HG03558 (cell line): Measurements from ENCODE around the gene PRRT1B.

ENCODE experiments used
- ATAC-seq: cut with Tn5 transposase; IDR thresholded peaks from one replicate; pipeline ENCODE4 v1.9.1; 2021; ENCODE audit warnings: moderate number of reproducible peaks; ENCODE audit not compliant: unreplicated experiment; ENCODE audit errors: extremely low read depth

PRRT1B gene

GRCh38 chr9:131521822-131522221, 23.5 kb upstream of the PRRT1B start:
- ATAC-seq, result no peak

- no peak for ATAC-seq
These were observed 22.9 kb upstream of the PRRT1B start for GRCh38 chr9:131522257-131523085.

GRCh38 chr9:131523086-131523388, 22.3 kb upstream of the PRRT1B start:
- no peak for ATAC-seq

- ATAC-seq, result no peak
These were observed 21.6 kb upstream of the PRRT1B start for GRCh38 chr9:131523451-131524435.

- ATAC-seq, result no peak
These were observed 20.5 kb upstream of the PRRT1B start for GRCh38 chr9:131524665-131525315.

GRCh38 chr9:131525643-131526565, 19.4 kb upstream of the PRRT1B start:
- ATAC-seq, result no peak

GRCh38 chr9:131528186-131528585, 17.1 kb upstream of the PRRT1B start:
- no peak for ATAC-seq

- ATAC-seq, result no peak
These were observed 16.3 kb upstream of the PRRT1B start for GRCh38 chr9:131528886-131529505.

DNA sequence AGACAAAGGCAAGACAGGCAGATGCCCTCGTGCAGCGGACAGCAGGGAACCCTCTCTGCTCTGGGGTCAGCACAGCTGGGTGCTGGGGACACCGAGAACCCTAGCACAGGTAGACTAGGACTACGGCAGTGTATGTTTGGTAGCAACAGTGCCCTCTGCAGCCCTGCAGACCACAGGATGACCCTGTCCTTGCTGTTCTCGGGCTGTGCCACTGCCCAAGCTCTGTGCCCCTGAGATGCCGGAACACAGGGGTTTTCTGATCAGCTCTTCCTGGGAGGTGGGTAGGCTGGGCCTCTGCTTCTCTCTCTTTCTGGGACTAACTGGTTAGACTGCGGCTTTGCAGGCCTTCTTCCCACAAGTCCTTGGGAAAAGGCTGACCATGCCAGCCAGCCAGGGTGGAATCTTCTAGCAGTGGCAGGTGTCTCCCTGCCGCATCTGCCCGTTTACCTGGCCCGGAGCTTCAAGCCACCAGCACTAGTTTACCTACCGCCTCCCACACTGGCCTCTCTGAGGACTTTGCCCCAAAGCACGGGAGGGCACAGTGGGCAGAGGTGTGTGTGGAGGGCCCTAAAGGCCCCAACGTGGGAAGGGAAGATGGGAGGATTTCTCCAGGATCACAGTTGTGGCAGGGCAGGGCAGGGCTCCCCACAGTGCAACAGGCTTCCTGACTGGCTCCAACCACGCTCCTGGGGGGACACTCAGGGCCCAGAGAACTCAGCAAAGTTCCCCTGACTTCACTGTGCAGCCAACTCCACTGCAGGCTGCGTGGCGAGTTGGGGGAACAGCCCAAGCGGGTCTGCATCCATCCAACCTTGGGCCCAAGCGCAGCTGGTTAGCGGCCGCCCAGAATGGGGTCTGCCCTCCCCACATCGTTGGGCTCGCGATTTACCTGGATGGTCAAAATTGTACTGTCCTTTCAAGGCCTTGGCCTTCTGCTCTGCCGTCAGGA, 15.5 kb upstream of the PRRT1B start:
- no peak for ATAC-seq

- ATAC-seq, result no peak
These were observed 14.8 kb upstream of the PRRT1B start for GRCh38 chr9:131530546-131530919.

DNA sequence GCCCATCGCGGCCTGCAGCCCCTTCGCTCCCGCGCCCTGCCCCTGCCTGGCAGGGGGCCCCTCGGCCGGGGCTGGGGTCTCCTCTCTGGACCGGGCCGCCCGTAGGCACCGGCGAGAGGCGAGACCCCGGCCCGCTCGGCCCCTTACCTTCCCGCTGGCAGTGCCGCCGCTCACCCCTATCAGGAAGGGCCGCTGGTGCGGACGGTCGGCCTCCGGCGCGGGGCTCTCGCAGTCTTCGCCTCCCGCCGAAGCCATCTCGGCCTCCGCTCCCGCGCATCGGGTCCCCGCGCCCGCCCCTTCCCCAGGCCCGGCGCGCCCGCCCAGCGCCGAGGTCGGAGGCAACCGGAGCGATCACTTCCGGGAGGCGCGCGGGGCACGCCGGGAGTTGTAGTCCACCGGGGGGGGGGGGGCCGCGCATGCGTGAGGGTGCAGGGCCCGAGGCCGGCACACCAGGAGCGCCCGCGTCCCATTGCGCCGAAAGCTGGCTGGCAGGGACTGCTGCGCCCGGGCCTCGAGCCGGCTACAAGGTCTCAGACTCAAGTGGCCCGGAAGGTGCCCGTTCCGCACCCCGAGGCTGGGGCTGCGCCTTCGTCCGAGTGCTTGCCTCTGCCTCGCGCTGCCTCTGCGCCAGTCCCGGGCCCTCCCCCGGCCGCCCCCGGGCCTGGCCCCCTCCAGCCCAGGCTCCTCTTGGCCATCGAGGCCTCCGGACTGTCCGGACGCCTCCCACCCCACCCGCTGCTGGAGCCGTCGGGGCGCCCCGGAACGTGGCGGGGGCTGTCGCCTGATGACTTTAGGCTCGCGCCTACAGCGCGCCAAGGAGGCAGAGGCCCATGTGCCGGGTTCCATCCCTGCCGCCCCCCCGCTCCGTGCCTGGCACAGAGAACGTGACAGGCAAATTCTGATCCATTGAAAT, 14.1 kb upstream of the PRRT1B start, which contains the start of gene UCK1:
UCK1 (minus strand) TSS at position 344 of the 913 bp plus-strand sequence; CDS start at position 255, 89 bp downstream.
- peak; percentile 48 for ATAC-seq

GRCh38 chr9:131534721-131535237, 10.5 kb upstream of the PRRT1B start:
- ATAC-seq, result no peak

DNA sequence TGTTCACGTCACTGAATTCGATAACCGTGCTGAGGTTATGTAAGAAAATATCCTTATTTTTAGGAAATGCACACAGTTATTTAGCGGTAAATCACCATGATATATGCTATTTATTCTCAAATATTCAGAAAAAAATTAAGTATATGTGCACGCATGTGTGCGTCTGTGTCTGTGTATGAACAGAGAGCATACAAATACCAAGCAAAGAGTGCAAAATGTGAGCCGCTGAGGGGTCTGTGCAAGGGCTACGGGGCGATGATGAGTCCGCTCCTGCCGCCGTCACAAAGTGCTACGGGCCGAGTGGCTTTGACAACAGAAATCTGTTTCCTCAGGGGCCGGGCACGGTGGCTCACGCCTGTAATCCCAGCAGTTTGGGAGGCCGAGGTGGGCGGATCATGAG, 7.4 kb upstream of the PRRT1B start:
- ATAC-seq, result no peak

- ATAC-seq, result no peak
These were observed 6.0 kb upstream of the PRRT1B start for GRCh38 chr9:131539223-131539923.

DNA sequence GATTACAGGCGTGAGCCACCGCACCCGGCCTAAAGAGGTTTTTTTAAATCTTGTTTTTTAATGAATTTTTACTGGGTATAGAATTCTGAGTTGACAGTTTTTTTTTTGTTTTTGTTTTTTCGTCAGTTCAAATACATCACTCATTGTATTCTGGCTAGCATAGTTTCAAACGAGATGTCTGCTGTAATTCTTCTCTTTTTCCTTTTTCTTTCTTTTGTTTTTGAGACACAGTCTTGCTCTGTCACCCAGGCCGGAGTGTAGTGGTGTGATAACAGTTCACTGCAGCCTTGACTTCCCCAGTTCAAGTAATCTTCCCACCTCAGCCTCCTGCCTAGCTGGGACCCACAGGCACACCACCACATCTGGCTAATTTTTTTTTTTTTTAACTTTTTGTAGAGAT, 2.2 kb upstream of the PRRT1B start:
- ATAC-seq, result no peak

GRCh38 chr9:131545786-131546335, 538 bp downstream of the PRRT1B start:
- ATAC-seq, result no peak
